ENCODE measurements around the gene ZNF264. TPM values are rescaled to one million over a fixed set of nuclear protein-coding genes. Genes with fewer than 3 reads are reported as not detected.

Gene ZNF264
- total and polyA plus RNA-seq, 2 donors (not counting 1 experiment from before 2014, with no cell fraction given), result 12.1 to 72.4 TPM

- Histone ChIP-seq H3K9me3 (ENCODE audit: control extremely low read depth in 1 of 3, control insufficient read depth in 2 of 3, insufficient read depth in 1 of 3, low read length in 2 of 3) (no peaks in the 10 kb centered on the region), H3K4me1 (ENCODE audit: control insufficient read depth in 2 of 2, insufficient read depth in 2 of 2, low read length in 2 of 2) (peaks cover 0 to 20% of the 10 kb centered on the region in 2 donors), H2AFZ (ENCODE audit: insufficient read depth, low read depth, low read length, poor library complexity, severe bottlenecking) (no peak overlapping the region), H4K20me1 (ENCODE audit: control insufficient read depth, insufficient read depth, low read length, poor library complexity, severe bottlenecking) (no peaks in the 10 kb centered on the region), H3K9ac (ENCODE audit: low read length) (no peak overlapping the region), H3K79me2 (ENCODE audit: control insufficient read depth, insufficient read depth, low read length) (no peaks in the 10 kb centered on the region), H3K4me3 (ENCODE audit: control extremely low read depth in 1 of 5, extremely low read depth in 1 of 5, insufficient read depth in 1 of 5, low read depth in 2 of 5, low read length in 4 of 5) (no peak overlapping the region), H3K27me3 (replicated peaks in 1 of 4; ENCODE audit: control extremely low read depth in 1 of 4, control insufficient read depth in 3 of 4, insufficient read depth in 4 of 4, low read length in 3 of 4) (no peaks in the 10 kb centered on the region), H3K36me3 (replicated peaks in 1 of 2; ENCODE audit: control extremely low read depth in 1 of 2, control insufficient read depth in 1 of 2, extremely low read depth in 1 of 2, insufficient read depth in 2 of 2, low read length in 1 of 2) (peaks cover 3 to 8% of the 10 kb centered on the region in 2 experiments), H3K27ac (ENCODE audit: low read length in 2 of 2) (no peak overlapping the region), H3K4me2 (replicated peaks; ENCODE audit: low read depth, low read length, poor library complexity, severe bottlenecking) (no peak overlapping the region)
- DNase-seq (no peak), ATAC-seq (ENCODE audit: low read depth) (no peak)
- no peaks in the 10 kb centered on the region for H3K27me3 Mint-ChIP-seq
- POLR2A ChIA-PET, result no interaction called here
- H3K27ac Mint-ChIP-seq, result no peak overlapping the region
- H3K4me3 Mint-ChIP-seq, result no peak overlapping the region
- no peaks in the 10 kb centered on the region for H3K9me3 Mint-ChIP-seq (ENCODE audit: insufficient read depth)
- WGBS (ENCODE audit: insufficient coverage), result 100% methylated on average over 6 of the region's 8 CpGs
- intact Hi-C loops (cut with micrococcal nuclease), result no loop called here
- no peak for TF ChIP-seq CTCF (IDR thresholded peaks at IDR 0.05)
- TF ChIP-seq EZH2 (IDR thresholded peaks at IDR 0.05; ENCODE audit: borderline replicate concordance, insufficient read depth, low read depth, low read length, poor library complexity, severe bottlenecking), result no peak
- peaks cover 26% of the 10 kb centered on the region for H3K4me1 Mint-ChIP-seq
- CTCF ChIA-PET, result no interaction called here
Observed at GRCh38 chr19:57271280-57271679, 80.0 kb downstream of the ZNF264 start.

Small RNA genes lying within 50 kb of the gene (small RNA-seq; reads per million reads assigned to genes)
- gene AC025588.3 (ENCODE audit: insufficient read length, low read depth, low replicate concordance), result not detected

Other genes with a start within 250 kb of the ZNF264 start
- gene USP29, start 71.5 kb upstream of the ZNF264 start, total RNA-seq, result not detected in 2 replicates
- gene USP29, start 71.5 kb upstream of the ZNF264 start, polyA plus RNA-seq, result not detected in 2 replicates
- gene ZIM3, start 46.3 kb upstream of the ZNF264 start, total RNA-seq, result not detected in 2 replicates
- not detected in 2 replicates for gene ZIM3, start 46.3 kb upstream of the ZNF264 start, polyA plus RNA-seq
- not detected in 2 replicates for gene DUXA, start 24.0 kb upstream of the ZNF264 start, total RNA-seq
- gene DUXA, start 24.0 kb upstream of the ZNF264 start, polyA plus RNA-seq, result not detected in 2 replicates
- gene AURKC, start 39.5 kb downstream of the ZNF264 start, total RNA-seq, result 2.0 and 2.4 TPM in 2 replicates
- 0.35 and 0.89 TPM in 2 replicates for gene AURKC, start 39.5 kb downstream of the ZNF264 start, polyA plus RNA-seq
- gene ZNF805, start 49.1 kb downstream of the ZNF264 start, total RNA-seq, result 18.9 and 20.0 TPM in 2 replicates
- 1.9 and 4.9 TPM in 2 replicates for gene ZNF805, start 49.1 kb downstream of the ZNF264 start, polyA plus RNA-seq
- 90.5 and 92.4 TPM in 2 replicates for gene ZNF460, start 89.0 kb downstream of the ZNF264 start, total RNA-seq
- 8.4 and 15.3 TPM in 2 replicates for gene ZNF460, start 89.0 kb downstream of the ZNF264 start, polyA plus RNA-seq
- gene ZNF543, start 129.0 kb downstream of the ZNF264 start, total RNA-seq, result 16.7 and 19.6 TPM in 2 replicates
- 4.0 and 4.6 TPM in 2 replicates for gene ZNF543, start 129.0 kb downstream of the ZNF264 start, polyA plus RNA-seq
- 16.2 and 16.9 TPM in 2 replicates for gene ZNF304, start 159.8 kb downstream of the ZNF264 start, total RNA-seq
- 5.0 and 7.2 TPM in 2 replicates for gene ZNF304, start 159.8 kb downstream of the ZNF264 start, polyA plus RNA-seq
- gene TRAPPC2B, start 172.1 kb downstream of the ZNF264 start, total RNA-seq, result 9.6 and 12.4 TPM in 2 replicates
- 22.8 and 29.2 TPM in 2 replicates for gene TRAPPC2B, start 172.1 kb downstream of the ZNF264 start, polyA plus RNA-seq
- gene ZNF547, start 172.1 kb downstream of the ZNF264 start, total RNA-seq, result 9.7 and 9.9 TPM in 2 replicates
- 1.2 and 2.6 TPM in 2 replicates for gene ZNF547, start 172.1 kb downstream of the ZNF264 start, polyA plus RNA-seq
- 83.8 and 85.8 TPM in 2 replicates for gene ZNF548, start 198.4 kb downstream of the ZNF264 start, total RNA-seq
- gene ZNF548, start 198.4 kb downstream of the ZNF264 start, polyA plus RNA-seq, result 52.5 and 92.7 TPM in 2 replicates
- 25.8 and 30.7 TPM in 2 replicates for gene ZNF17, start 219.7 kb downstream of the ZNF264 start, total RNA-seq
- 9.7 and 9.9 TPM in 2 replicates for gene ZNF17, start 219.7 kb downstream of the ZNF264 start, polyA plus RNA-seq
- gene ZNF749, start 243.8 kb downstream of the ZNF264 start, total RNA-seq, result 17.4 and 20.1 TPM in 2 replicates
- gene ZNF749, start 243.8 kb downstream of the ZNF264 start, polyA plus RNA-seq, result 5.7 and 9.3 TPM in 2 replicates

All from B cell (primary cell).